Esophagus muscularis mucosa (tissue), 3 donors: ENCODE results near the gene ANKLE2.

Source experiments
- CTCF ChIP-seq, 3 experiments: fragments of 200-600 bp in 2 of 3; fragments of 450-650 bp in 1 of 3; sonication (generic) in 2 of 3; IDR thresholded peaks; one replicate each; pipeline ENCODE4 v1.5.1; 2017 to 2019; ENCODE audit warnings: antibody characterized with exemption in 3 of 3, mild to moderate bottlenecking in 2 of 3, moderate library complexity in 1 of 3
- POLR2A ChIP-seq: fragments of 450-650 bp; IDR thresholded peaks from one replicate; pipeline ENCODE4 v1.6.1; 2017; ENCODE audit warnings: antibody characterized with exemption, moderate library complexity, mild to moderate bottlenecking, low read depth

DNA sequence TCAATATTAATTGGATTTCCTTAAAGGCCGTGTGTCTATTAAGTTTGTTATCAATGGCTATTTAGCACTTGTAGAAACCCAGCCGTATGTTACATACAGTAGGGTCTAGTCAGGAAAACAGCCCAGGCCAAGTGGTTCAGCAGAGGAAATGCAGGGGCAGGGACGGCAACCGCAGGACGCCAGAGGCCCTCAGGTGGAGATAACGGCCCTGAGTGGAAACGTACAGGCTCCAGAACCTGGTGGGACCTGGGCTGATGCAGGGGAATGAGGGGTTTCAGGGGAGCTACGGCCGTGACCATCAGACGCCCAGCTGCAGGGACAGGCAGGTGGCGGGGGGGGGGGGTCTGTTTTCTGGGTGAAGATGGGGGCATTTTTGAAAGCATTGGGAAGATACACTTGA, 3.7 kb upstream of the ANKLE2 start:
- TF ChIP-seq POLR2A, result no peak
- TF ChIP-seq CTCF (IDR thresholded peaks at IDR 0.05), result no peak
